Calu3 (cell line): ENCODE results near the gene NSD1. TPM values are rescaled to one million over a fixed set of nuclear protein-coding genes. Genes with fewer than 3 reads are reported as not detected.
"Not testable (repeated sequence)": the region's sequence is repeated elsewhere in the genome, so short reads cannot be mapped to it uniquely, and the experiment has no call there.

ENCODE experiments used
- BruUV-seq: library from RNA; stranded (reverse); fragments of 400-500 nt; replicated peaks from 2 replicates; lab custom pipeline; 2021; lab: Mats Ljungman, UMichigan
- CTCF ChIA-PET: fragments of 300-600 bp; sonication (Branson Sonifier 250); formaldehyde crosslinking; loops from one replicate; lab custom pipeline; 2022; ENCODE audit warnings: antibody characterized with exemption; lab: Charles Lee
- DNase-seq: peaks from one replicate; pipeline ENCODE4 v3.0.0; 2022
- H3K27ac Mint-ChIP-seq: one replicate; pipeline ENCODE4 v1.8.0; 2022; ENCODE audit warnings: mixed read lengths; ENCODE audit not compliant: unreplicated experiment
- H3K27me3 Mint-ChIP-seq: one replicate; pipeline ENCODE4 v1.8.0; 2022; ENCODE audit warnings: mixed read lengths; ENCODE audit not compliant: unreplicated experiment
- H3K36me3 Mint-ChIP-seq: one replicate; pipeline ENCODE4 v1.8.0; 2022; ENCODE audit warnings: mild to moderate bottlenecking, moderate library complexity, mixed read lengths; ENCODE audit not compliant: insufficient read depth, unreplicated experiment
- H3K4me1 Mint-ChIP-seq: one replicate; pipeline ENCODE4 v1.8.0; 2022; ENCODE audit warnings: mild to moderate bottlenecking, low read depth, mixed read lengths; ENCODE audit not compliant: unreplicated experiment
- H3K4me3 Mint-ChIP-seq: one replicate; pipeline ENCODE4 v1.8.0; 2022; ENCODE audit warnings: mild to moderate bottlenecking, low read depth, moderate library complexity, mixed read lengths; ENCODE audit not compliant: unreplicated experiment
- H3K9me3 Mint-ChIP-seq: one replicate; pipeline ENCODE4 v1.8.0; 2022; ENCODE audit warnings: low read depth, mixed read lengths; ENCODE audit not compliant: unreplicated experiment
- intact Hi-C: fragments of 100-400 bp; cut with micrococcal nuclease; formaldehyde crosslinking; loops from one replicate; pipeline ENCODE4 v1.10.0; 2022; ENCODE audit not compliant: unreplicated experiment
- total RNA-seq: library from RNA; stranded (reverse); gene quantifications from 2 replicates; pipeline ENCODE4 v1.2.3, GENCODE V29; 2022
- TF ChIP-seq, protein P1 (sequence below): fragments of 200-600 bp; IDR thresholded peaks from one replicate; pipeline ENCODE4 v1.8.0; 2022; ENCODE audit warnings: antibody characterized with exemption; ENCODE audit not compliant: unreplicated experiment

NSD1 gene
- total RNA-seq, 1 experiment from 2014 or later: 61.4 TPM

DNA sequence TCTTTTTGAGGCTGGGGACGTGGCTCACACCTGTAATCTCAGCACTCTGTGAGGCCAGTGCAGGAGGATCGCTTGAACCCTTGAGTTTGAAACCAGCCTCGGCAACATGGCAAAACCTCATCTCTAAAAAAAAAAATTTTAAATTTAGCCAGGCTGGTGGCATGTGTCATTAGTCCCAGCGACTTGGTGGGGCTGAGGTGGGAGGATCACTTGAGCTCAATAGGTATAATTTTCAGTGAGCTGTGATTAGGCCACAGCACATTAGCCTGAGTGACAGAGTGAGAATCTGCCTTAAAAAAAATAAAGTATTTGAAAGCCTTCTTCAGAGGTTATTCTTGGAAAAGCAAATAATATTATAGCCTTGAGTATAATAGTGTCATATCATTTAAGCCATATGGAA lies 41.8 kb downstream of the NSD1 start:
- Mint-ChIP-seq H3K9me3 (no peaks in the 10 kb centered on the region), H3K36me3 (peaks cover 5% of the 10 kb centered on the region), H3K27ac (no peak overlapping the region), H3K4me3 (no peak overlapping the region), H3K4me1 (peaks cover 10% of the 10 kb centered on the region), H3K27me3 (no peaks in the 10 kb centered on the region)
- no TSS peak for BruUV-seq
- CTCF ChIA-PET: no interaction called here
- TF ChIP-seq, protein P1, sequence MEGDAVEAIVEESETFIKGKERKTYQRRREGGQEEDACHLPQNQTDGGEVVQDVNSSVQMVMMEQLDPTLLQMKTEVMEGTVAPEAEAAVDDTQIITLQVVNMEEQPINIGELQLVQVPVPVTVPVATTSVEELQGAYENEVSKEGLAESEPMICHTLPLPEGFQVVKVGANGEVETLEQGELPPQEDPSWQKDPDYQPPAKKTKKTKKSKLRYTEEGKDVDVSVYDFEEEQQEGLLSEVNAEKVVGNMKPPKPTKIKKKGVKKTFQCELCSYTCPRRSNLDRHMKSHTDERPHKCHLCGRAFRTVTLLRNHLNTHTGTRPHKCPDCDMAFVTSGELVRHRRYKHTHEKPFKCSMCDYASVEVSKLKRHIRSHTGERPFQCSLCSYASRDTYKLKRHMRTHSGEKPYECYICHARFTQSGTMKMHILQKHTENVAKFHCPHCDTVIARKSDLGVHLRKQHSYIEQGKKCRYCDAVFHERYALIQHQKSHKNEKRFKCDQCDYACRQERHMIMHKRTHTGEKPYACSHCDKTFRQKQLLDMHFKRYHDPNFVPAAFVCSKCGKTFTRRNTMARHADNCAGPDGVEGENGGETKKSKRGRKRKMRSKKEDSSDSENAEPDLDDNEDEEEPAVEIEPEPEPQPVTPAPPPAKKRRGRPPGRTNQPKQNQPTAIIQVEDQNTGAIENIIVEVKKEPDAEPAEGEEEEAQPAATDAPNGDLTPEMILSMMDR: no peak
- DNase-seq: no peak
- intact Hi-C loops: no loop called here

- H3K27me3 Mint-ChIP-seq: no peaks in the 10 kb centered on the region
- intact Hi-C loops: no loop called here
- peaks cover 10% of the 10 kb centered on the region for H3K4me1 Mint-ChIP-seq
- CTCF ChIA-PET: interaction anchor here (0.5 to 1.0 kb wide), 3 partner anchors 10 to 278 kb away, joined by 3 to 4 read pairs (median 4); no protein-coding TSS in a partner anchor
- TF ChIP-seq, protein P1: no peak
- H3K4me3 Mint-ChIP-seq: no peak overlapping the region
- DNase-seq: no peak
- H3K27ac Mint-ChIP-seq: no peak overlapping the region
- no peaks in the 10 kb centered on the region for H3K9me3 Mint-ChIP-seq
- BruUV-seq: no TSS peak
- peaks cover 5% of the 10 kb centered on the region for H3K36me3 Mint-ChIP-seq
Measured at GRCh38 chr5:177176175-177176711, 42.7 kb downstream of the NSD1 start.

- H3K4me1 Mint-ChIP-seq, H3K27ac Mint-ChIP-seq, CTCF ChIA-PET, DNase-seq, H3K4me3 Mint-ChIP-seq, H3K36me3 Mint-ChIP-seq, BruUV-seq, H3K9me3 Mint-ChIP-seq, H3K27me3 Mint-ChIP-seq, intact Hi-C loops: not testable (repeated sequence)
Measured at GRCh38 chr5:177177847-177178437, 44.4 kb downstream of the NSD1 start.

DNA sequence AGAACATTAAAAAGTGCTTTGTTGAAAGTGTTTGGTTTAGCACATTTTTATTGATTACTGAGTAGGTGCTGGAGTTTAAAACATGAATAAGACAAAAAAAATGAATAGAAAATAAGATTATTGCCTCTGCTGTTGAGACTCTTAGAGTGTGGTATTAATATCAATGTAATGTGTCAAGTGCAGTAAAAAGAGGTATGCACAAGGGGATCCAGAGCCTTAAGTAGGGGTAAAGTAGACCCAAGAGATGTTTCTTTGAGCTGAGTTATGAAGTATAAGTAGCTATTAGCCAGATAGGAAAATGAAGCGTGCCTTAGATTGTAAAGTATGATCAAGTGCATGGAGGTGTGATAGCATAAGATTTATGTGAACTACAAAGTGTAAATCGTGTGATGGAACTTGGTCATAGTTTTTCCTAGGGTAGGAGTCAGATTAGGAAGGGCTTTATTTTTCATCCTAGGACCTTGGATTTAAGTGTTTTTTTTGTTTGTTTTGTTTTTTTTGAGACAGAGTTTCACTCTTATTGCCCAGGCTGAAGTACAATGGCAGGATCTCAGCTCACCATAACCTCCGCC lies 45.2 kb downstream of the NSD1 start:
- H3K27me3 Mint-ChIP-seq: no peaks in the 10 kb centered on the region
- TF ChIP-seq, protein P1: no peak
- H3K27ac Mint-ChIP-seq: no peak overlapping the region
- intact Hi-C loops: no loop called here
- no TSS peak for BruUV-seq
- no peaks in the 10 kb centered on the region for H3K36me3 Mint-ChIP-seq
- CTCF ChIA-PET: interaction anchor here (0.6 kb wide), 1 partner anchor 241 kb away, joined by 5 read pairs; no protein-coding TSS in a partner anchor
- H3K4me3 Mint-ChIP-seq: no peak overlapping the region
- H3K9me3 Mint-ChIP-seq: no peaks in the 10 kb centered on the region
- DNase-seq: no peak
- H3K4me1 Mint-ChIP-seq: peaks cover 10% of the 10 kb centered on the region
